Lung (tissue), 12 donors: Measurements from ENCODE around the gene CRISP2. TPM values are rescaled to one million over a fixed set of nuclear protein-coding genes. Genes with fewer than 3 reads are reported as not detected.
"Not testable (repeated sequence)": the region's sequence is repeated elsewhere in the genome, so short reads cannot be mapped to it uniquely, and the experiment has no call there.

ENCODE experiments used
- ATAC-seq: fragments of 200-7000 bp; cut with Tn5 transposase; one replicate; pipeline ENCODE4 v1.9.1; 2020; ENCODE audit warnings: moderate number of reproducible peaks; ENCODE audit not compliant: insufficient read depth, low FRiP score
- DNase-seq, 3 donors: peaks; one replicate each; pipeline ENCODE4 v3.0.0-alpha.2; 2013 to 2017
- H3K27ac ChIP-seq, 2 donors: one replicate each; pipeline ENCODE4 v1.5.1; 2013; ENCODE audit warnings: mild to moderate bottlenecking in 2 of 2, moderate library complexity in 2 of 2, control low read depth in 1 of 2, inconsistent platforms in 1 of 2, low read depth in 1 of 2, low read length in 1 of 2
- H3K27me3 ChIP-seq, 3 donors: one replicate each; pipeline ENCODE4 v1.5.1; 2013; ENCODE audit warnings: low read length in 2 of 3; ENCODE audit not compliant: control insufficient read depth in 3 of 3, insufficient read depth in 3 of 3
- H3K36me3 ChIP-seq, 4 donors: one replicate each; pipeline ENCODE4 v1.5.1; 2013; ENCODE audit warnings: low read length in 4 of 4, mild to moderate bottlenecking in 1 of 4, moderate library complexity in 1 of 4; ENCODE audit not compliant: control insufficient read depth in 4 of 4, insufficient read depth in 4 of 4
- H3K4me1 ChIP-seq, 5 donors: one replicate each; pipeline ENCODE4 v1.5.1; 2013; ENCODE audit warnings: low read length in 5 of 5, mild to moderate bottlenecking in 2 of 5, moderate library complexity in 1 of 5; ENCODE audit not compliant: control insufficient read depth in 5 of 5, insufficient read depth in 5 of 5
- H3K4me3 ChIP-seq: one replicate; pipeline ENCODE4 v1.5.1; 2013; ENCODE audit warnings: mild to moderate bottlenecking, control low read depth, moderate library complexity
- H3K9ac ChIP-seq, 2 donors: one replicate each; pipeline ENCODE4 v1.5.1; 2013; ENCODE audit warnings: low read length in 2 of 2, control low read depth in 1 of 2; ENCODE audit not compliant: insufficient read depth in 1 of 2
- H3K9me3 ChIP-seq, 4 donors: one replicate each; pipeline ENCODE4 v1.5.1; 2013; ENCODE audit warnings: low read length in 3 of 4, mild to moderate bottlenecking in 1 of 4, moderate library complexity in 1 of 4; ENCODE audit not compliant: control insufficient read depth in 4 of 4, insufficient read depth in 3 of 4
- CTCF ChIP-seq: IDR thresholded peaks from 2 replicates; pipeline ENCODE4 v1.5.1; 2012; ENCODE audit warnings: mild to moderate bottlenecking; ENCODE audit errors: control extremely low read depth, extremely low read depth
- WGBS, 2 donors: extraction: QIAGEN DNeasy Blood & Tissue Kit; methylation state at CpG; one replicate each; pipeline ENCODE4 v1.1.7; 2013; 5-methylcytosine and 5-hydroxymethylcytosine counted together
- polyA plus RNA-seq, 2 donors: library from polyadenylated mRNA; stranded (reverse); fragments of 200-250 nt; gene quantifications; one replicate each; pipeline ENCODE4 v1.2.1, GENCODE V29; 2013
- total RNA-seq, 2 donors: library from RNA; depleted of rRNA in 1 of 2; stranded (reverse); fragments of >200 nt in 1 of 2; gene quantifications; one replicate each; pipeline ENCODE4 v1.2.1, GENCODE V29; 2014 to 2021
- donor health status: control.
- donor health status: control.
- donor health status: Bipolar disorder and iron deficiency.
- donor health status: healthy.
- donor health status: DM: yes; HTN: yes; CAD: no.

CRISP2 gene
- total and polyA plus RNA-seq, 4 donors: 0.28 to 4.0 (median 1.3) TPM

GRCh38 chr6:49666930-49667757 is 46.2 kb downstream of the CRISP2 start:
- DNase-seq (no peak), ATAC-seq (no peak)
- no peak for TF ChIP-seq CTCF
- Histone ChIP-seq H3K9ac (no peak overlapping the region), H3K4me3 (no peak overlapping the region), H3K27me3 (no peaks in the 10 kb centered on the region), H3K4me1 (peaks cover 0 to 9% (median 0%) of the 10 kb centered on the region in 5 donors), H3K27ac (no peak overlapping the region), H3K36me3 (no peaks in the 10 kb centered on the region), H3K9me3 (peaks cover 0 to 3% (median 0%) of the 10 kb centered on the region in 4 donors)
- WGBS, 2 donors: 20 to 39% methylated on average over 5 of the region's 5 CpGs

- Histone ChIP-seq H3K9ac (no peak overlapping the region), H3K36me3 (no peaks in the 10 kb centered on the region), H3K27me3 (no peaks in the 10 kb centered on the region), H3K27ac (no peak overlapping the region), H3K9me3 (no peaks in the 10 kb centered on the region), H3K4me1 (peaks cover 0 to 11% (median 0%) of the 10 kb centered on the region in 5 donors), H3K4me3 (no peak overlapping the region)
- WGBS, 2 donors: 71 to 73% methylated on average over 1 of the region's 1 CpG
- DNase-seq: no peak
- no peak for TF ChIP-seq CTCF
- no peak for ATAC-seq
These were observed 46.9 kb downstream of the CRISP2 start for GRCh38 chr6:49666480-49666879.

- 80 to 85% methylated on average over 3 of the region's 3 CpGs for WGBS, 2 donors
- no peaks in the 10 kb centered on the region for H3K36me3 ChIP-seq
- DNase-seq (no peak), ATAC-seq (no peak)
- H3K9ac ChIP-seq: no peak overlapping the region
- peaks cover 0 to 11% (median 0%) of the 10 kb centered on the region in 5 donors for H3K4me1 ChIP-seq
- H3K4me3 ChIP-seq: no peak overlapping the region
- no peaks in the 10 kb centered on the region for H3K9me3 ChIP-seq
- H3K27me3 ChIP-seq: no peaks in the 10 kb centered on the region
- no peak for TF ChIP-seq CTCF
- no peak overlapping the region for H3K27ac ChIP-seq
These were observed 48.5 kb downstream of the CRISP2 start for GRCh38 chr6:49664817-49665216.

- not testable (repeated sequence) for ATAC-seq, H3K27me3 ChIP-seq, H3K36me3 ChIP-seq, H3K9me3 ChIP-seq, H3K27ac ChIP-seq, DNase-seq, H3K9ac ChIP-seq, H3K4me3 ChIP-seq
- WGBS, 2 donors: 94 to 95% methylated on average over 1 of the region's 1 CpG
- H3K4me1 ChIP-seq: peaks cover 0 to 11% (median 0%) of the 10 kb centered on the region in 5 donors
These were observed 49.3 kb downstream of the CRISP2 start for GRCh38 chr6:49664054-49664453.
